ENCODE results near the gene TCHP.
"Not testable (repeated sequence)": the region's sequence is repeated elsewhere in the genome, so short reads cannot be mapped to it uniquely, and the experiment has no call there.

Gene TCHP

DNA sequence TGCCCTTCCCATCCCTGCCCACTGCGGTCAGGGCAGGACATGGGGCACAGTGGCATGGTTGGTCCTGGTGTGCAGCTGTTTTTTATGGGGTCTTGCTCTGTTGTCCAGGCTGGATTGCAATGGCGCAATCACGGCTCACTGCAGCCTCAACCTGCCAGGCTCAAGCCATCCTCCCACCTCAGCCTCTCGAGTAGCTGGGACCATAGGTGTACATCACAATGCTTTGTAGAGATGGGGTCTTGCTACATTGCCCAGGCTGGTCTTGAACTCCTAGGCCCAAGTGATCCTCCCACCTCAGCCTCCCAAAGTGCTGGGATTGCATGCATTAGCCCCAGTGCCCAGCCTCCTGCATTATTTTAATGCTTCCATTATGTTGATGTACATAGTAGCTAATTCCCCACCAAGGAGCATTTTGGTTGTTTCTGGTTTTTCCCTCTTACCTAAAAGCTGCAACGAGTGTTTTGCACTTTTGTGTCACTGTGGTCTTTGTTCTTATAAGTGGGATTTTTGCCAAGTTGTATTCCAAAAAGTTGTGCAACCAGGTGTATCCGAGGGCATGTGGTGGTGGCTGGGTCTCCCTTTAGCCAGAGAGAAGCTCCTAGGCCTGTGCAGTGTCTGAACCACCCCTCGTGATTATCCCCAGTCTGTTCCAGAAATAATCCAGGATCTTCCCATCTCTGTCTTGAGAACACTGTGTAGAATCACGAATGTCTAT is 10.3 kb downstream of the TCHP start:
- DNase-seq (ENCODE audit: low read depth, low spot score), result no peak

GRCh38 chr12:109910969-109911348 is 10.9 kb downstream of the TCHP start:
- DNase-seq (ENCODE audit: low read depth, low spot score), result no peak

GRCh38 chr12:109912855-109913321 is 12.8 kb downstream of the TCHP start:
- DNase-seq (ENCODE audit: low read depth, low spot score), result no peak

DNA sequence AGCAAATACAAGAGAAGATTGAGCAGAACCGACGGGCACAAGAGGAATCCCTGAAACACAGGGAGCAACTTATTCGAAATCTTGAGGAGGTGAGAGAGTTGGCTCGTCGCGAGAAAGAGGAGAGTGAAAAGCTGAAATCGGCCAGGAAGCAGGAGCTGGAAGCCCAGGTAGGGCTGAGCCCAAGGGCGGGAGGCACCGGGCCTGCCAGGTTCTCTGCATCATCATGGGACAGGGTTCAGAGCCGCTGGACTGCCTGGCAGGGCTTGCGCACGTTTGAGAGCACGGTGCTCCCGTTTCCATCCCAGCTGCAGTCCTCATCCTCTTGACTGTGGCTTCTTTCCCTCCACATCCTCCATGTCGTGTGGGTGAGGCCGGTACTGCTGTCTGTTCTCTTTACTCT is 14.4 kb downstream of the TCHP start:
- DNase-seq (ENCODE audit: low read depth, low spot score), result no peak

- no peak for DNase-seq (ENCODE audit: low read depth, low spot score)
Measured at GRCh38 chr12:109915171-109916040, 15.3 kb downstream of the TCHP start.

DNA sequence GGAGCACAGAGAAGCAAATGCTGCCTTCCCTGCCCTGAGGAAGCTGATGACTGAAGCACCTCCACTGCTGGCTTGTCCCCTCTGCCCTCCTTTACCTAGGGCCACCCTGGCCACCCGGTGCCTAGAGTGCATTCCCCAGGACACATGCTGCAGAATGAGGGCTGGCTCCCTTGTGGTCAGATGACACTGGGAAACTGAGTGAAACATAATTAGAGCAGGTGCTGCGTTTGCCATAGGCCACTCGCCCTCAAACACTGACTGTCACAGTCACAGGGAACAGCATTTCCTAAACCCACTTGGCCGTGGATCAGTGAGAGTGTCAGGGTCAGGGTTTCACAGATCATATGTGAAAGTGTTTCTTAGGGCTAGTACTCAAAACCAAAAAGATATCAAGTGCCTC is 16.0 kb downstream of the TCHP start:
- DNase-seq (ENCODE audit: low read depth, low spot score), result no peak

GRCh38 chr12:109919456-109919855 is 19.4 kb downstream of the TCHP start:
- DNase-seq (ENCODE audit: low read depth, low spot score), result no peak

DNA sequence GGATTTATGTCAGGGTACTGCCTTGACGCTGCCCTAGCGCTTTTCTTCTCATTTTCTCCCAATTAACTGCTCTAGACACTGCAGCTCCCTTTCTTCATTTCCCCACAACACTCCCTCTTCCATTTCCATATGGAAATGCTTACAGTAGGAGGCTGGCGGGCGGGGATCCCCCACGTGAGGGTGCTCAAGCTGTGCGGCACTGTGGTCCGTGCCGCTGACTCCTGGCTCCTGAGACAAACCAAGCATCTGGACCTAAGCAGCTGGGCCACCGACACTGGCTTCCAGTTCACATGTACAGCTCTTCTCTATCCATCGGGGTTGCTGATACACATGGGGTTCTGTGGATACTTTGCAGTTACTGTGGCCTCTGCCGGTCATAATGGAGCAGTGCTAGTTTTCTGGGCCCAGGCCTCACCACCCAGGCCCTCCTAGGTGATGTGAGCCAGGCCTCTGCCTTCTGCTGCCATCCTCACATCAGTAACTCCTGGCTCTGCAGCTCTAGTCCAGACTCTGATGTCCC is 20.2 kb downstream of the TCHP start:
- DNase-seq (ENCODE audit: low read depth, low spot score), result no peak

DNA sequence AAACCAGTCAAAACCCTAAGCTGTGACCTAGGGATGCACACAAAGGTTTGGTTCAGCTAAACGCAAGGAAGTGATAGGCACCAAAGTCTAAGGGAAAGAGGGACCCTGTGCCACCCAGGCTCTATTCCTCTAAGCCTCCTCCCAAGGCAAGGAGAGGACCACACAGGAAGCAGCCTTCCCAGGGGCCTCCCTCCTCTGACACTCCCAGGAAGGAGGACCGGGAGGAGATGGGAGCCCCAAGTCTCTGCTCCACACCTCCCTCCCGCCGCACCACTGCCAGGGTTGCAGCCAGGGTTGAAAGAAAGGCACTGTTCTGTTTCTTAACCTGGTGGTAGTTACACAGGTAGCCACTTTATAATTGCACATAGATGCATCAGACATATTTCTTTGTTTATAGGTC is 21.9 kb downstream of the TCHP start:
- no peak for DNase-seq (ENCODE audit: low read depth, low spot score)

DNA sequence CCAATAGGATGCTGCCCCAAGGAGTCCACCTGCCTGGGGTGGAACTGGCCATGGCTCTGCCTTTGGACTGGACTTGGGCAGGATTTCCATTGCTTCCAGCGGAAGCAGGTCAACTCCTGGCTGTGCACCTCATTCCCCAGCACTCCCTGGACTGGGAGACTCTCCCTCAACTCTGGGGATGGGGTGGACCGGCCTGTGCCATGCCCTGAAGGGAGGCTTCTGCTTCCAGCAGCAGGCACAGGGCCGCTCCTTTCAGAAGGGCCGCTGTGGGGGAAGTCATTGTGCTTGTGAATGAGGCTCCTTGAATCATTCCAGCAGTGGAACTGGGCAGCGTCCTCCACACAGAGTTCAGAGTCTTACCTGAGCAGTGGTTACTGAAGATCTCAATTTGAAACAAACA is 23.0 kb downstream of the TCHP start:
- DNase-seq (ENCODE audit: low read depth, low spot score), result no peak

DNA sequence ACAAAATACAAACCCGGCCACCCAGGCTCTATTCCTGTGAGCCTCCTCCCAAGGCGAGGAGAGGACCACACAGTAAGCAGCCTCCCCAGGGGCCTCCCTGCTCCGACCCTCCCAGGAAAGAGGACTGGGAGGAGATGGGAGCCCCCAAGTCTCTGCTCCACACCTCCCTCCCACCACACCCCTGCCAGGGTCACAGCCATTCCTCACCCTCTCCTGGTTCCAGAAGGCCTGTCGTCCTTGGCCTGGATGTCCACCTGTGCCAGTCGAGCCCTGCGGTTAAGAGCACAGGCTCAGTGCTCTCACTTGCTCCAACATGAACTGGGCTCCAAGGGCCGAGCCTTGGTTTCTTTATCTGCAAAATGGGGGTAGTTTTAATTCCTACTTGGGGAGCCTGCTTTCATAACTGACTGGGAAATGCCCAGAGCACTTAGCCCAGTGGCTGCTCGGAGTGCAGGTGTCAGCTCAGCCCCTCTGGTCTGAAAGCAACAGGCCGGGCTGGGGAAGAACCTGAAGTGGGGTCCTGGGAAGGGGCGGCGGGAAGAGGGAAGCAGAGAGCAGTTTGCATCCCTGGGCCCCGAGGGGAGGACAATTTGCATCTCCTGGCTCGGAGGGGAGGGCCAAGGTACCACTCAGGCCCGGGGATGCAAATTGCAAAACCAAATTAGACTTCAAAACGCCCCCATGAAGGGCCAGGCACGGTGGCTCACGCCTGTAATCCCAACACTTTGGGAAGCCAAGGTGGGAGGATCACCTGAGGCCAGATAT is 23.6 kb downstream of the TCHP start:
- no peak for DNase-seq (ENCODE audit: low read depth, low spot score)

DNA sequence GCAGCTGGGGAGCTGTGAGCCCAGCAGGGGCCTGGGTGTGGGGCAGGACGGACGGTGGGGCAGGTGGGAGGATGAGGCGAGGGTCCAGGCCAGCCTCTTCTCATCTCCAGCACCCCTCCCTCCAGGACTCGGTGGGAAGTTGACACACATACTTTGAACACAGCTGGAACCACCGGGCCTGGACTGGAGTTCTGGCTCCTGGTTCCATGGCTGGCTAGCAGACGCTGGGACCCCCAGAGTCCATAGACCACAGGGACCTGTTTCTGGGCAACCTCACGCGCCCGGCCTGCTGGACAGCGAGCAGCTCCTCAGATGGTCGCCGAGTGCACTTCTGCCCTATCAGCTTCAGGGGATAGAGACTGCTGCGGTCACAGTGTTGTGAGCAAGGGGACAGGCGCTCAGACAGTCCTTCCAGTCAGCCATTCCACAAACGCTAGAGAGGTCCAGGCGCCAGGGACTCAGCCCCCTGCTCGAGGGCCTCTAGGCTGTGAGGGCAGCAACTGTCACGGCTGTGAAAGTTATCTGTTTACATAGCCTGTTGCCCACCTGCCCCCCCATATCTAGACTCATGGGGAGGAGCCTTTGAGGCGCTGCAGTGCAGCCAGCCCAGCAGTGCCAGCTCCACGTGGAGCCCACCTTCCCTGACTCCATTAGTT is 25.2 kb downstream of the TCHP start:
- no peak for DNase-seq (ENCODE audit: low read depth, low spot score)

- no peak for DNase-seq (ENCODE audit: low read depth, low spot score)
Measured at GRCh38 chr12:109926016-109926415, 25.9 kb downstream of the TCHP start.

DNA sequence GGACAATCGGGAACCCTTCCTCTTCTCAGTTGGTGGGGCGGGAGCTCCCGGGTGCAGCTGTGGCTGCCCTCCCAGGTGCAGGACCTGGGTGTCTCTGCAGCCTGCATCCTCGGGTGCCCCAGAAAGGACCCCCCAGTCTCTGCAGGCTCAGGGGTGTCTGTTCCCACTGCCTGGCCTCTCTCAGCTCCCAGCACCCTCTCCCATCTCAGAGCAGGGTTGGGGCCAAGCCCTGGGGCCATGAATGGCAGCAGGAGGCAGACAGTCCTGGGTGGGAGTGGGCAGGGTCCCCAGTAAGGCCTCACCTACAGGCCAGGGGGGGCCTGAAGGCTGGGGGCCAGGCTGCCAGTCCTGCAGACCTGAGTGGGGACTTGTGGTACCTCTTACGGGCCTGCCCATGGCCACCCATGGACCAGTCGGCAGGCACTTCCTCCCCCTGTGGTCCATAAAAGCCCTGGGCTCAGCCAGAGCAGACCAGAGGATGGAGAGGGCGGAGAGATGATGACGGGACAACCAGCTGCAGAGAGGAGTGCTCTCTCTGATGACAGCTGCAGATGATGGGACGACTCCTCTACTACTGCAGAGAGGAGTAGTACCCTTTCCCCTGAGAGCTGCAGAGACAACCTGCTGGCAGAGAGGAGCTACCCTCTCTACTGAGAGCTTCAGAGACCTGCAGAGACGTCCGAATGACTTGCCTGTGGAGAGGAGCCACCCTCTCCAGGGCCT is 26.6 kb downstream of the TCHP start:
- DNase-seq (ENCODE audit: low read depth, low spot score), result no peak

DNA sequence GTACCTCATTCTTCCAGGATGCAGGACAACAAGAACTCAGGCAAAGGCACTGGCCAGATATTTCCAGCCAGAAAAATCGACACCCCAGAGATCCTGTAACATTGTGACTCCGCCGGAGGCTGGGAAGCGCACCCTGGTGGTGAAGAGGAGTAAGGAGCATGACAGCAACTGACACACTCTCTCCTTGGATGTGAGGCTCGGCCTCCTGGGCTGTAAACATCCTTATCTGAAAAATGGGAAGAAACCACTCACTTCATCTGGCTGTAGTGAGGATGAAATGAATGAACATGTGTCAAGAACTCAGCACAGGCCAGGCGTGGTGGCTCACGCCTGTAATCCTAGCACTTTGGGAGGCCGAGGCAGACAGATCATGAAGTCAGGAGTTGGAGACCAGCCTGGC is 27.5 kb downstream of the TCHP start:
- DNase-seq (ENCODE audit: low read depth, low spot score), result no peak

- no peak for DNase-seq (ENCODE audit: low read depth, low spot score)
Measured at GRCh38 chr12:109928058-109928656, 28.1 kb downstream of the TCHP start.

GRCh38 chr12:109929326-109929725 is 29.3 kb downstream of the TCHP start:
- not testable (repeated sequence) for DNase-seq (ENCODE audit: low read depth, low spot score)

GRCh38 chr12:109930028-109930800 is 30.1 kb downstream of the TCHP start:
- DNase-seq (ENCODE audit: low read depth, low spot score), result no peak

DNA sequence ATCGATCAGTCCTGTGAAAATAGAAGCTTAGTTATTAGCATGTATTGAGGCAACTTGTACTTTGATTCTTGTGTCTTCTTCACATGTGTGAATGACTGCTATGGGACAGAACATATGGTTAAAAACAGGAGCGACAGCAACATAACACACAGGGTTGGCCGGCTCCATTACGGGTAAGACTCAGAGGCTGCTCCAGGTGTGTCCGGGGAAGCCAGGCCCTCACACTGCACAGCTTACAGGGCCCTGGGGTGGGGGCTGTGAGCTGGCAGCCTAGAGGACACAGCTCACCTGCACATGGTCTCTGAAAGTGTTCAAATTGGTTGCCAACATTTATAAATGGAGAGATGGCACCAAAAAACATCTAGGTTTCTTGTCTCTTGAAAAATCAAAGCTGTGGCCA is 31.1 kb downstream of the TCHP start:
- no peak for DNase-seq (ENCODE audit: low read depth, low spot score)

All from activated CD4-positive, CD25-positive, alpha-beta regulatory T cell treated with anti-CD3 and anti-CD28 coated beads, Interleukin-2, amount 50 U/mL, for 16 hours (primary cell).